ENCODE data around the gene DNAJA4. TPM values are rescaled to one million over a fixed set of nuclear protein-coding genes. Genes with fewer than 3 reads are reported as not detected.

DNAJA4 gene
- polyA plus RNA-seq, 2 of the 4 experiments (the other 2 are of a cell fraction): 0.05 to 0.13 TPM

GRCh38 chr15:78329625-78330024 is 65.3 kb downstream of the DNAJA4 start:
- no peaks in the 10 kb centered on the region for H3K9me3 ChIP-seq
- DNase-seq (ENCODE audit: low read depth in 1 of 2, low spot score in 1 of 2) (no peak), ATAC-seq (no peak), FAIRE-seq (no peak)
- H3K4me2 ChIP-seq: no peak overlapping the region
- ChIA-PET POLR2A (no interaction called here), CTCF (interaction anchor here (1.3 to 3.9 kb wide), 4 partner anchors 10 to 92 kb away, joined by 4 to 15 read pairs (median 6); partner anchors contain the start of gene CRABP1)
- no peaks in the 10 kb centered on the region for H3K4me1 ChIP-seq
- no peak for TF ChIP-seq USF2 (IDR thresholded peaks at IDR 0.05)
- no peak for TF ChIP-seq CBX8 (IDR thresholded peaks at IDR 0.05)
- TF ChIP-seq GATA3 (IDR thresholded peaks at IDR 0.05; ENCODE audit: borderline replicate concordance): no peak
- TF ChIP-seq HDAC2 (IDR thresholded peaks at IDR 0.05): no peak
- TF ChIP-seq ESRRA (IDR thresholded peaks at IDR 0.05; ENCODE audit: borderline replicate concordance, low read length): no peak
- TF ChIP-seq TFCP2L1 (CRISPR knock-in tag; IDR thresholded peaks at IDR 0.05): no peak
- TF ChIP-seq PHF8 (IDR thresholded peaks at IDR 0.05; ENCODE audit: borderline replicate concordance, low read depth): no peak
- TF ChIP-seq ZC3H11A (IDR thresholded peaks at IDR 0.05): no peak
- no peak for TF ChIP-seq EP300 (IDR thresholded peaks at IDR 0.05)
- no peak for TF ChIP-seq HES2 (IDR thresholded peaks at IDR 0.05)
- TF ChIP-seq HEYL (CRISPR knock-in tag; IDR thresholded peaks at IDR 0.05): no peak
- no peak for TF ChIP-seq EHF (CRISPR knock-in tag; IDR thresholded peaks at IDR 0.05)
- no peak for TF ChIP-seq EHMT2 (IDR thresholded peaks at IDR 0.05; ENCODE audit: low read depth)
- TF ChIP-seq NR3C1 (IDR thresholded peaks at IDR 0.05): no peak
- no peak for TF ChIP-seq CBX2 (IDR thresholded peaks at IDR 0.05; ENCODE audit: borderline replicate concordance, low read depth)
- H3K4me3 ChIP-seq: no peak overlapping the region
- 25% methylated on average over 4 of the region's 4 CpGs for WGBS (ENCODE audit: missing lambda C conversion rate)
- H3K27ac ChIP-seq: no peak overlapping the region

Small RNAs within 50 kb of the gene (small RNA-seq; reads per million reads assigned to genes)
- gene AC090607.5: 0 to 2.4 (median 0.04) reads per million in 6 experiments

Other genes with a start within 250 kb of the DNAJA4 start
- 13.9 and 14.9 TPM in 2 replicates for gene TBC1D2B, start 186.9 kb upstream of the DNAJA4 start, polyA plus RNA-seq (2011; rRNA removed)
- gene TBC1D2B, start 186.9 kb upstream of the DNAJA4 start, polyA plus RNA-seq (2017; fragmentation: RNase III; extraction: RNeasy Plus Mini Kit Qiagen cat#74134 plus additional on column Dnase treatment): 11.4 to 13.6 TPM (median 12.6 TPM) in 3 replicates
- not detected in 2 replicates for gene SH2D7, start 172.0 kb upstream of the DNAJA4 start, polyA plus RNA-seq (2011; rRNA removed)
- not detected in 3 replicates for gene SH2D7, start 172.0 kb upstream of the DNAJA4 start, polyA plus RNA-seq (2017; fragmentation: RNase III; extraction: RNeasy Plus Mini Kit Qiagen cat#74134 plus additional on column Dnase treatment)
- gene CIB2, start 133.1 kb upstream of the DNAJA4 start, polyA plus RNA-seq (2011; rRNA removed): 16.4 and 21.2 TPM in 2 replicates
- gene CIB2, start 133.1 kb upstream of the DNAJA4 start, polyA plus RNA-seq (2017; fragmentation: RNase III; extraction: RNeasy Plus Mini Kit Qiagen cat#74134 plus additional on column Dnase treatment): 21.6 to 26.7 TPM (median 25.3 TPM) in 3 replicates
- gene IDH3A, start 115.2 kb upstream of the DNAJA4 start, polyA plus RNA-seq (2011; rRNA removed): 148 and 149 TPM in 2 replicates
- gene IDH3A, start 115.2 kb upstream of the DNAJA4 start, polyA plus RNA-seq (2017; fragmentation: RNase III; extraction: RNeasy Plus Mini Kit Qiagen cat#74134 plus additional on column Dnase treatment): 78.3 to 92.0 TPM (median 85.6 TPM) in 3 replicates
- gene ACSBG1, start 30.0 kb upstream of the DNAJA4 start, polyA plus RNA-seq (2011; rRNA removed): 0.16 and 0.21 TPM in 2 replicates
- 0.03 to 0.15 TPM (median 0.05 TPM) in 3 replicates for gene ACSBG1, start 30.0 kb upstream of the DNAJA4 start, polyA plus RNA-seq (2017; fragmentation: RNase III; extraction: RNeasy Plus Mini Kit Qiagen cat#74134 plus additional on column Dnase treatment)
- gene SKIC8, start 35.0 kb downstream of the DNAJA4 start, polyA plus RNA-seq (2011; rRNA removed): 162 and 177 TPM in 2 replicates
- 143 to 154 TPM (median 144 TPM) in 3 replicates for gene SKIC8, start 35.0 kb downstream of the DNAJA4 start, polyA plus RNA-seq (2017; fragmentation: RNase III; extraction: RNeasy Plus Mini Kit Qiagen cat#74134 plus additional on column Dnase treatment)
- gene CRABP1, start 75.8 kb downstream of the DNAJA4 start, polyA plus RNA-seq (2011; rRNA removed): 0.57 and 1.3 TPM in 2 replicates
- 0.79 to 1.1 TPM (median 1.0 TPM) in 3 replicates for gene CRABP1, start 75.8 kb downstream of the DNAJA4 start, polyA plus RNA-seq (2017; fragmentation: RNase III; extraction: RNeasy Plus Mini Kit Qiagen cat#74134 plus additional on column Dnase treatment)
- 71.0 and 78.1 TPM in 2 replicates for gene IREB2, start 173.7 kb downstream of the DNAJA4 start, polyA plus RNA-seq (2011; rRNA removed)
- gene IREB2, start 173.7 kb downstream of the DNAJA4 start, polyA plus RNA-seq (2017; fragmentation: RNase III; extraction: RNeasy Plus Mini Kit Qiagen cat#74134 plus additional on column Dnase treatment): 37.3 to 38.8 TPM (median 38.4 TPM) in 3 replicates
- gene HYKK, start 243.0 kb downstream of the DNAJA4 start, polyA plus RNA-seq (2011; rRNA removed): 12.9 and 16.7 TPM in 2 replicates
- 5.5 to 6.0 TPM (median 5.7 TPM) in 3 replicates for gene HYKK, start 243.0 kb downstream of the DNAJA4 start, polyA plus RNA-seq (2017; fragmentation: RNase III; extraction: RNeasy Plus Mini Kit Qiagen cat#74134 plus additional on column Dnase treatment)

All from A549 (cell line).